T-helper 9 cell (primary cell): ENCODE data around the gene ABTB1.

ENCODE experiments used
- DNase-seq: peaks from one replicate; pipeline ENCODE4 v3.0.0-alpha.2; 2020

Gene ABTB1

DNA sequence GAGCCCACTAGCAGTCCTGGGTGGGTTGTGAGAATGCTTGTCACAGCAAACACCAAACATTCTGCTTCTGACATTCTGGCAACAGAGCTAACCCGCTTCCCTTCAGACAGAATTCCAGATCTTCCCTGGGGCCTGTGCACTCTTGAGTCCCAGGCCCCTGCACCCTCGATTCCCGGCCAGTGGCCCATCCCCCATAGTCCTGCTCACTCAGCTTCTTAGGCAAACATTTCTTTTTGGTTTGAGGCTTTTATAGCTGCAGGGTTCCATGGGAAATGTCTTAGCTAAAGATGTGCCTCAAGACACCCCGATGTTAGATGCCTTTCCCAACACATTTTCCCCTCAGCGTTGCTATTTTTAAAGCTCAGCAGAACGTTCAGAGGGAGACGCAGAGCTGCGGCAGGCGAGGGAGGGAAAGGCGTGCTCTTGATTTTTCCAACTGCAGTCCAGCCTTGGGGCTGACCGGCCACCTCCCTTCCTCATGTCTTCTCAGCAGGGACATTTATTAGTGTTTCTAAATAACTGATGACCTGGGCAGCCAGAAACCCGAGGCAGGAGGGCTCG is 35.2 kb downstream of the ABTB1 start:
- DNase-seq: no peak

GRCh38 chr3:127708837-127709236 is 36.1 kb downstream of the ABTB1 start:
- DNase-seq: no peak

GRCh38 chr3:127709320-127710060 is 36.7 kb downstream of the ABTB1 start:
- DNase-seq: no peak

DNA sequence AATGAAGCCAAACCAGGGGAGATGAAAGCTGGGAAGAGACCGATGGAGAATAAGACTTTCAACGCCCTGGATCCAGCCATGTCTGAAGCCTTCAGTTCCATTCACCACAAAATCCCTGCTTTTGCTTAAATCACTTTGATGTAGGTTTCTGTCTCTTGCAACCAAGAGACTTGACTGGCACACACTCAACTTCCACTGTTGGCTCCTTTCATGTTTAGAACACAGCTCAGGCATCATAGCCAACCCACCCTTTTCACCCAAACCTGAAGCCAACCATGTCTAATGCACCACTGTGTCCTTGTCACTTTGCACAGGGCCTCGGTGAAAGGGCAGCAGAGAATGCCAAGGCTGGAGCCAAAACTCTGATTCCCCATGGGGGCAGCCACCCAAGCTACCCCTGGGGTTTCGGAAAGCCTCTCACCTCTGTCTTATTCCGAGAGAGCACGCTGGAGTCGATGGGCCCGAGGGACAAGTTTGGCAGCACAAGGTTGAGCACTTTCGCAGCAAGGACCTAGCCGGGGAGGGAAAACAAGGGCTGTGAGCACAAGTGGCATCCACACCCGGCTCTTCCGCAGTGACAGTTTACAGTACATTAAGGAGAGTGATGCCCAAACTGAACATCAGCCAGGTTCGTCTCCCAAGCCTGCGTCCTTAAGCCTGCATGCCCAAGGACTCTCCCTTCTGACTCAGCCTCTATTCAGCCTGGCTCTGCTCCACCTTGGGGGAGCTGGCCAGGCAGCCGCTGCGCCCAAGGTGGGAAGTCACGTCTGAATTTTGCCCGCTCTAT is 37.6 kb downstream of the ABTB1 start:
- no peak for DNase-seq

- DNase-seq: no peak
These were observed 38.4 kb downstream of the ABTB1 start for GRCh38 chr3:127711021-127711695.

DNA sequence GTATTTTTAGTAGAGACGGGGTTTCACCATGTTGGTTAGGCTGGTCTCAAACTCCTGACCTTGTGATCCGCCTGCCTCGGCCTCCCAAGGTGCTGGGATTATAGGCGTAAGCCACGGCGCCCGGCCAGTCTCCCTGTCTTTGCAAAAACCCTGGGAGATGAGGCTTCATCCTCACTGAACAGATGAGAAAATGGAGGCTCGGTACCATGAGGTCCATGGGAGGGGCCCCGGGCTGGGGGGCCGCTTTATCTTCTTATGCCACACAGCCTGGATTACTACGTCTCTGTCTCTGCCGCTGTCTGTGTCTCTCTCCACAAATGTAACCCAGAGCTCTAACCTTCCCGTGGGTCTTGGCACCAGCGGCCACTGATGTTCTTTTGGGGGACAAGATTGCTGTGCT is 39.1 kb downstream of the ABTB1 start:
- no peak for DNase-seq

- DNase-seq: no peak
These were observed 39.7 kb downstream of the ABTB1 start for GRCh38 chr3:127712461-127712860.

DNA sequence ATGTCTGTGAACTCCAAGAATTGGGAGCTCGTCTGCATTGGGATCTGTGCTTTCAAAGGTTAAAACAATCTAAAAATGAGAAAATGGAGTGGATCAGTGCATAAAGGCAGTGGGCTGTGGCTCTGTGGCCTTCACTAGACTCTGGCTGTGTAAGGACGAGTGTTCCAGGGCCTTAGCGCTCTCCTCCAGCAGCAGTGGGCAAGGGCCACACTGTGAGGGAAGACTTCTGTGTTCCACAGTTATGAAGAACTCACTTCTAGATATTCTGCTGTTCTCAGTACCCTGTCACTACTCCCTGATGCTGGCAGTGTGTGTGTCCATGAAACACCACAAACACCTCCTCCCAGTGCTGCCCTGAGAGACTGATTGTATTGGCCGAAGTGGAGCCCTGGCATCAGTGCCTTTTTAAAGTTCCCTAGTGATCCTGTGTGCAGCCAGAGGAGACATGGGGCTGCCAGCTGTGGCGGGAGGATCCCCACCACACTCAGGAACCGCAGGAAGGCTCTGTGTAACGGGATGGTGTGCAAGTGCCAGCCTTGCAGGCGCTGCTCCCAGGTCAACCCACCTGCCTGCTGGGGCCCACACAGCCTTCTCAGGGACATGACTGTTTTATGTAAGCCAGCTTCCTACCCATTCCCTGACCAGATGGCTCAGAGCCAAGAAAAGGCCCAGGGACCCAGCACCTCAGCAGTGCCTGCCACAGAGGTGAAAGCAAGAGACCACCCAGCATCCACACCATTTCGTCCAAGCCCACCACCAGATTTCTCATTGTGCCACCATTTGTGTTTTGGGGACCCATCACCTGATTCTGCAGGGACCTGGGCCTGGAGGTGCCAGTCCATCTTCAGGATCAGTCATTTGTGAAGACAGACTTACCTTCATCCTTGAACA is 40.4 kb downstream of the ABTB1 start:
- DNase-seq: no peak

GRCh38 chr3:127714125-127714571 is 41.4 kb downstream of the ABTB1 start:
- no peak for DNase-seq

GRCh38 chr3:127714866-127715265 is 42.1 kb downstream of the ABTB1 start:
- DNase-seq: no peak

DNA sequence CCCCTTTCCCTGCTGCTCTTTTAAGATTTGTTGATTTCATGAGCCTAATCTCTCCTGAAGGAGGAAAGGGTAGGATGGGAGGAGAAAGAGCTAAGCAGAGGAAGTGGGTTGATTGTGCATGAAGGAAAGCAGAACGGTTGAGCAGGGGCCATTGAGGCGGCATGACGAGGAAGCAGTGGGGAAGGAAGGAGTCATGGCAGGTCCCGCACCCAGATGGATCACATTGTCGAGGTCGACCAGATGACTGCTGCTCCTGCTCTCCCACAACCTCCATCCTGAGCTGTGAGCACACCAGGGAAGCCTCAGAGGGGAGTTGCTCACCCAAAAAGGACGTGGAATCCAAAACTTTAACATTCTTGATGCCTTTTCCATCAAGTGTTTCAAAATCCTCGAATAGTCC is 42.8 kb downstream of the ABTB1 start:
- no peak for DNase-seq

GRCh38 chr3:127716384-127716783 is 43.6 kb downstream of the ABTB1 start:
- DNase-seq: no peak

- no peak for DNase-seq
These were observed 44.8 kb downstream of the ABTB1 start for GRCh38 chr3:127717357-127718244.

- no peak for DNase-seq
These were observed 45.6 kb downstream of the ABTB1 start for GRCh38 chr3:127718245-127718915.

- DNase-seq: no peak
These were observed 46.2 kb downstream of the ABTB1 start for GRCh38 chr3:127718916-127719290.

DNA sequence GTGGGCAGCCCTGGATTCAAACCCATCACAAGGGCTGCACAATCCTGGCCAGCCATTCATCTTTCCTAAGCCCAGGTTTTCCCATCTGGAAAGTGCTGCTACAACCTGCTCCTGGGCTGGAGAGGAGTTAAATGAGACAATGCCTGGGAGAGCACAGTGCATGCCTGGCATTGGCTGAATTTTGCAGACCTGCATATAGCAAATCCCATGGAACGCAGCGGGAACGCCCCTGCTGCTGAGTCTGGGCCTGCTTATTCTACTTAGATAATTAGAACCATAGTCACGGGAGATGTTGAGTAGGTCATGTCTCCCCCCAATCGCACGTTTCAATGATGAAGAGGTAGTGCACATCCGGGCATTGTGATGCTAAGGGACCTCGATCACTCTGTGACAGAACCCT is 46.6 kb downstream of the ABTB1 start:
- DNase-seq: no peak

DNA sequence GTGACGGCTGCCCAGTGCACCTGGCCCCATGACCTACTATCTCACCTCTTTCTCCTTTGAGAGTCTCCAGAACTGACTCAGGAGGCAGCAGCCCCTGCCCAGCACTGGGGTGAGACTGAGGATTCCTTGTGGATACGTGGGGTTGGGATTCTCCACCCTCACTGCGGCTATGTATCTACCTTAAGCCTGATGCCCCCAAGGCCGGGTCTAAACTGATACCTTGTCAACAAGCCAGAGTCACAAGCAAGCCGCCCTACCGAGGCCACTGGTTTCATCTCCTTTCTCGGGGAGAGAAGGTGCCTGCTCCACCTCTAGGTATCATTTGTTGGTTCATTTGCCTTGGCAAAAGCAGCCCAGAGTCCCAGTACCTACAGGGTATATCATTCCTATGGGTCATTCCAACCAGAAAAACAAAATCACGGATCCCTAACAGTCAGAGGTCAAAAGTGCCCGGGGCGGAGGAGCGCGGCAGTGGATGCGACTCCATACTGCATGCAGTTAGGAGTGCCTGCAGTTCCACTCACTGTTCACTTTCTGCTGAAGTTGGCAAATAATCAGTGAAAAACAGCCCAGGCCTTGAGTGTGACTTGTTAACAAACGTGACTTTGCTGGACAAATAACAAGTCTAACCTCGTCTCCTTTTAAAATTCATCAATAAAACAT is 47.5 kb downstream of the ABTB1 start:
- no peak for DNase-seq

GRCh38 chr3:127720985-127721935 is 48.5 kb downstream of the ABTB1 start:
- DNase-seq: no peak
